GM08714 (cell line): ENCODE data around the gene MLST8.

Experiments
- H3K4me3 ChIP-seq: fragments of 200-500 bp; sonication (Bioruptor generic); 2 replicates; pipeline ENCODE4 v1.5.1; 2014; ENCODE audit warnings: mild to moderate bottlenecking, low read length, inconsistent platforms
- ZNF274 ChIP-seq: IDR thresholded peaks from 2 replicates; pipeline ENCODE4 v1.6.1; 2012; ENCODE audit warnings: mild to moderate bottlenecking, low read depth, low read length

MLST8 gene

GRCh38 chr16:2179107-2179501 is 26.1 kb upstream of the MLST8 start:
- TF ChIP-seq ZNF274, result no peak
- no peak overlapping the region for H3K4me3 ChIP-seq

GRCh38 chr16:2179576-2179975 is 25.7 kb upstream of the MLST8 start:
- no peak overlapping the region for H3K4me3 ChIP-seq
- no peak for TF ChIP-seq ZNF274

GRCh38 chr16:2180461-2180860 is 24.8 kb upstream of the MLST8 start:
- no peak for TF ChIP-seq ZNF274
- H3K4me3 ChIP-seq, result no peak overlapping the region

- no peak for TF ChIP-seq ZNF274
- H3K4me3 ChIP-seq, result no peak overlapping the region
These were observed 24.0 kb upstream of the MLST8 start for GRCh38 chr16:2180962-2181923.

- H3K4me3 ChIP-seq, result no peak overlapping the region
These were observed 23.3 kb upstream of the MLST8 start for GRCh38 chr16:2181952-2182351.

GRCh38 chr16:2183671-2184070 is 21.6 kb upstream of the MLST8 start:
- H3K4me3 ChIP-seq, result no peak overlapping the region
- no peak for TF ChIP-seq ZNF274

More at GRCh38 chr16:2181952-2182351, 23.3 kb upstream of the MLST8 start:
- TF ChIP-seq ZNF274, result no peak

- no peak overlapping the region for H3K4me3 ChIP-seq
- no peak for TF ChIP-seq ZNF274
These were observed 20.9 kb upstream of the MLST8 start for GRCh38 chr16:2184346-2184745.

- TF ChIP-seq ZNF274, result no peak
- no peak overlapping the region for H3K4me3 ChIP-seq
These were observed 20.3 kb upstream of the MLST8 start for GRCh38 chr16:2184962-2185361.

GRCh38 chr16:2186064-2186463 is 19.2 kb upstream of the MLST8 start:
- no peak overlapping the region for H3K4me3 ChIP-seq
- no peak for TF ChIP-seq ZNF274

- H3K4me3 ChIP-seq, result no peak overlapping the region
- TF ChIP-seq ZNF274, result no peak
These were observed 18.7 kb upstream of the MLST8 start for GRCh38 chr16:2186505-2186904.

- TF ChIP-seq ZNF274, result no peak
- no peak overlapping the region for H3K4me3 ChIP-seq
These were observed 18.0 kb upstream of the MLST8 start for GRCh38 chr16:2187212-2187611.

- no peak for TF ChIP-seq ZNF274
- no peak overlapping the region for H3K4me3 ChIP-seq
These were observed 16.9 kb upstream of the MLST8 start for GRCh38 chr16:2188395-2188794.

- no peak for TF ChIP-seq ZNF274
- H3K4me3 ChIP-seq, result no peak overlapping the region
These were observed 15.9 kb upstream of the MLST8 start for GRCh38 chr16:2189252-2189893.

GRCh38 chr16:2190002-2190658 is 15.1 kb upstream of the MLST8 start:
- H3K4me3 ChIP-seq, result no peak overlapping the region
- TF ChIP-seq ZNF274, result no peak
